Activated CD4-positive, alpha-beta T cell treated with anti-CD3 and anti-CD28 coated beads, Interleukin-2, amount 10 ng/mL, durations not matched to agents 24 days and 14 days (primary cell): ENCODE results near the gene ZPBP2. TPM values are rescaled to one million over a fixed set of nuclear protein-coding genes. Genes with fewer than 3 reads are reported as not detected.

Experiments used
- DNase-seq: peaks from one replicate; pipeline ENCODE4 v3.0.0; 2022
- H3K27ac Mint-ChIP-seq: one replicate; pipeline ENCODE4 v1.8.0; 2022; ENCODE audit warnings: mild to moderate bottlenecking, mixed read lengths
- H3K27me3 Mint-ChIP-seq: one replicate; pipeline ENCODE4 v1.8.0; 2022; ENCODE audit warnings: mixed read lengths
- H3K36me3 Mint-ChIP-seq: one replicate; pipeline ENCODE4 v1.8.0; 2022; ENCODE audit warnings: low read depth, mild to moderate bottlenecking, mixed read lengths
- H3K4me1 Mint-ChIP-seq: one replicate; pipeline ENCODE4 v1.8.0; 2021; ENCODE audit warnings: mixed read lengths
- H3K4me3 Mint-ChIP-seq: one replicate; pipeline ENCODE4 v1.8.0; 2022; ENCODE audit warnings: mild to moderate bottlenecking, moderate library complexity, mixed read lengths
- H3K9me3 Mint-ChIP-seq: one replicate; pipeline ENCODE4 v1.8.0; 2021; ENCODE audit warnings: mixed read lengths
- intact Hi-C: fragments of 100-400 bp; cut with micrococcal nuclease; formaldehyde crosslinking; loops from one replicate; pipeline ENCODE4 v1.15.1; 2023
- total RNA-seq: library from RNA; stranded (reverse); gene quantifications from 2 replicates; pipeline ENCODE4 v1.2.3, GENCODE V29; 2022

The ZPBP2 gene
- total RNA-seq, 1 donor from 2014 or later, result not detected

- Mint-ChIP-seq H3K36me3 (peaks cover 37% of the 10 kb centered on the region), H3K9me3 (no peaks in the 10 kb centered on the region), H3K27me3 (no peaks in the 10 kb centered on the region), H3K27ac (peak overlapping the region; percentile 80), H3K4me3 (peak overlapping the region; percentile 88), H3K4me1 (peaks cover 70% of the 10 kb centered on the region)
- intact Hi-C loops, result loop anchor here (5.0 to 10.0 kb wide), 5 partner anchors 132 to 287 kb away; partner anchors contain the start of genes PGAP3 and STARD3
- no peak for DNase-seq
Measured at GRCh38 chr17:39924691-39925055, 56.7 kb downstream of the ZPBP2 start.

GRCh38 chr17:39925282-39926134 lies 57.5 kb downstream of the ZPBP2 start:
- Mint-ChIP-seq H3K4me3 (peak overlapping the region; percentile 88), H3K27ac (peak overlapping the region; percentile 80), H3K4me1 (peaks cover 64% of the 10 kb centered on the region), H3K36me3 (peaks cover 32% of the 10 kb centered on the region), H3K27me3 (no peaks in the 10 kb centered on the region), H3K9me3 (no peaks in the 10 kb centered on the region)
- intact Hi-C loops, result loop anchor here (1.0 to 10.0 kb wide), 7 partner anchors 23 to 288 kb away; partner anchors contain the start of genes PGAP3 and STARD3
- peak; percentile 69 for DNase-seq

GRCh38 chr17:39926135-39926587 lies 58.2 kb downstream of the ZPBP2 start:
- H3K4me3 Mint-ChIP-seq, result peak overlapping the region; percentile 88
- peaks cover 30% of the 10 kb centered on the region for H3K36me3 Mint-ChIP-seq
- DNase-seq, result no peak
- intact Hi-C loops, result loop anchor here (1.0 to 10.0 kb wide), 7 partner anchors 23 to 289 kb away; partner anchors contain the start of genes PGAP3 and STARD3
- H3K27ac Mint-ChIP-seq, result peak overlapping the region; percentile 80
- no peaks in the 10 kb centered on the region for H3K9me3 Mint-ChIP-seq
- peaks cover 58% of the 10 kb centered on the region for H3K4me1 Mint-ChIP-seq
- no peaks in the 10 kb centered on the region for H3K27me3 Mint-ChIP-seq

- peak overlapping the region; percentile 88 for H3K4me3 Mint-ChIP-seq
- H3K36me3 Mint-ChIP-seq, result peaks cover 25% of the 10 kb centered on the region
- no peaks in the 10 kb centered on the region for H3K27me3 Mint-ChIP-seq
- intact Hi-C loops, result loop anchor here (1.0 to 10.0 kb wide), 9 partner anchors 14 to 289 kb away; partner anchors contain the start of genes PGAP3, PSMD3 and STARD3
- peaks cover 53% of the 10 kb centered on the region for H3K4me1 Mint-ChIP-seq
- peak; percentile 91 for DNase-seq
- H3K27ac Mint-ChIP-seq, result peak overlapping the region; percentile 80
- H3K9me3 Mint-ChIP-seq, result no peaks in the 10 kb centered on the region
Measured at GRCh38 chr17:39926588-39927100, 58.6 kb downstream of the ZPBP2 start.

Other genes starting within 250 kb of the ZPBP2 start
- gene PPP1R1B, start 241.2 kb upstream of the ZPBP2 start, total RNA-seq, result not detected in 2 replicates
- 53.6 and 60.3 TPM in 2 replicates for gene STARD3, start 231.1 kb upstream of the ZPBP2 start, total RNA-seq
- 0.83 and 1.0 TPM in 2 replicates for gene TCAP, start 202.9 kb upstream of the ZPBP2 start, total RNA-seq
- not detected in 2 replicates for gene PNMT, start 199.7 kb upstream of the ZPBP2 start, total RNA-seq
- 12.5 and 13.5 TPM in 2 replicates for gene PGAP3, start 180.1 kb upstream of the ZPBP2 start, total RNA-seq
- gene ERBB2, start 168.1 kb upstream of the ZPBP2 start, total RNA-seq, result 3.1 and 4.3 TPM in 2 replicates
- gene MIEN1, start 137.7 kb upstream of the ZPBP2 start, total RNA-seq, result 29.8 and 33.4 TPM in 2 replicates
- 0.30 TPM in 1 of 2 replicates, not detected in the other for gene GRB7, start 130.3 kb upstream of the ZPBP2 start, total RNA-seq
- gene IKZF3, start 3.9 kb upstream of the ZPBP2 start, total RNA-seq, result 14.7 and 15.9 TPM in 2 replicates
- gene GSDMB, start 50.4 kb downstream of the ZPBP2 start, total RNA-seq, result 22.1 and 22.7 TPM in 2 replicates
- gene ORMDL3, start 59.4 kb downstream of the ZPBP2 start, total RNA-seq, result 65.7 and 65.8 TPM in 2 replicates
- not detected in 2 replicates for gene LRRC3C, start 59.5 kb downstream of the ZPBP2 start, total RNA-seq
- gene GSDMA, start 94.8 kb downstream of the ZPBP2 start, total RNA-seq, result 0.69 and 0.84 TPM in 2 replicates
- 199 and 204 TPM in 2 replicates for gene PSMD3, start 112.6 kb downstream of the ZPBP2 start, total RNA-seq
- not detected in 2 replicates for gene CSF3, start 147.2 kb downstream of the ZPBP2 start, total RNA-seq
- gene MED24, start 186.2 kb downstream of the ZPBP2 start, total RNA-seq, result 118 and 122 TPM in 2 replicates
- gene THRA, start 194.8 kb downstream of the ZPBP2 start, total RNA-seq, result 4.5 and 5.1 TPM in 2 replicates
- 7.9 and 8.2 TPM in 2 replicates for gene NR1D1, start 232.4 kb downstream of the ZPBP2 start, total RNA-seq